Upper lobe of right lung (tissue), 1 donor: ENCODE data around the gene SEC14L3. TPM values are rescaled to one million over a fixed set of nuclear protein-coding genes. Genes with fewer than 3 reads are reported as not detected.

Experiments
- ATAC-seq: fragments of 200-7000 bp; cut with Tn5 transposase; one replicate; pipeline ENCODE4 v1.9.1; 2020; ENCODE audit warnings: mild to moderate bottlenecking, moderate library complexity
- DNase-seq: peaks from one replicate; pipeline ENCODE4 v3.0.0-alpha.2; 2020
- H3K27ac ChIP-seq: fragments of 200-600 bp; one replicate; pipeline ENCODE4 v1.8.0; 2022
- H3K27me3 ChIP-seq: fragments of 200-600 bp; one replicate; pipeline ENCODE4 v1.8.0; 2022; ENCODE audit warnings: mild to moderate bottlenecking
- H3K36me3 ChIP-seq: fragments of 200-600 bp; one replicate; pipeline ENCODE4 v1.8.0; 2022
- H3K4me1 ChIP-seq: fragments of 200-600 bp; one replicate; pipeline ENCODE4 v1.8.0; 2022
- H3K4me3 ChIP-seq: fragments of 200-600 bp; one replicate; pipeline ENCODE4 v1.8.0; 2022; ENCODE audit warnings: mild to moderate bottlenecking
- H3K9me3 ChIP-seq: fragments of 200-600 bp; one replicate; pipeline ENCODE4 v1.8.0; 2022
- intact Hi-C: fragments of 100-400 bp; cut with DNase I; formaldehyde crosslinking; loops from one replicate; pipeline ENCODE4 v1.11.0; 2022
- total RNA-seq: library from RNA; stranded (reverse); fragmentation: NEBNext Ultra II Directional; extraction: Animal tissue kit (Norgen Biotek cat#: 25700); gene quantifications from one replicate; pipeline ENCODE4 v1.2.1, GENCODE V29; 2021
- TF ChIP-seq, protein P1 (sequence below): fragments of 200-600 bp; IDR thresholded peaks from one replicate; pipeline ENCODE4 v1.8.0; 2022; ENCODE audit warnings: antibody characterized with exemption
- donor health status: DM: no; HTN: yes; CAD: no; lungs with severe emphysema.

The SEC14L3 gene
- total RNA-seq, 1 donor from 2014 or later: not detected

DNA sequence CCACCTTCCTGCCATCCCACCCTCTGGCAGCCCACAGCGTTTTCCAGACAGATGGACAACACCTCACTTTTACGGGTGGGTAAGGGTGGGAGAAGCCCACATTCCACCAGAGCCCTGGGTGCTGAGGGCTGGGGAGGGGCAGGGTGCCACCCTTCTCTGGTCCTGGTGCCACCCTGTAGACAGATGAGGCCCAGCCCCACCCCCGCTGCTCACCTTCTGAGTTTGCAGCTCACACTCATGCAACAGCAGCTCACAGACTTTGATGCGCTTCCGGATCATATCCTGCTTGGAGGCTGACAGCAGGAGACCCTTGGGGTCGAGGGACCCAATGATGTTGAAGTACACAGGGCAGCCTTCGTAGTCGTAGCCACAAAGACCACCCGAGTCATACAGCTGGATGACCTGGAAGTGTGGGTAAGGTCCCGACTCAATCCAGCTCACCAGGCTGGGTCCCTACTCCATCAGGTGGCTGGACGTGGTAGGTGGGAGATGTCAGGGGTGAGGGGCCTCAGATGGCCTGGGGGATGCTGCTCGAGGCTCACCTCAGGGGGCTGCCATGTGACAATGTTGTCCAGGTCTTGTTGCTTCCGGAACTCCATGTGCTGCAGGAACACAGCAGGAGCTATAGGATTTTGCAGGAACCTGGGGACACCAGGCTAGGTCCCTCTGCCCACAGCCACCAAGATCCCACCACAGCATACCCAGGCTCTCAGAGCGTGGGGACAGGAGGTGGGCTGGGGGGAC, 23.4 kb upstream of the SEC14L3 start:
- no peaks in the 10 kb centered on the region for H3K4me1 ChIP-seq
- ATAC-seq (no peak), DNase-seq (no peak)

DNA sequence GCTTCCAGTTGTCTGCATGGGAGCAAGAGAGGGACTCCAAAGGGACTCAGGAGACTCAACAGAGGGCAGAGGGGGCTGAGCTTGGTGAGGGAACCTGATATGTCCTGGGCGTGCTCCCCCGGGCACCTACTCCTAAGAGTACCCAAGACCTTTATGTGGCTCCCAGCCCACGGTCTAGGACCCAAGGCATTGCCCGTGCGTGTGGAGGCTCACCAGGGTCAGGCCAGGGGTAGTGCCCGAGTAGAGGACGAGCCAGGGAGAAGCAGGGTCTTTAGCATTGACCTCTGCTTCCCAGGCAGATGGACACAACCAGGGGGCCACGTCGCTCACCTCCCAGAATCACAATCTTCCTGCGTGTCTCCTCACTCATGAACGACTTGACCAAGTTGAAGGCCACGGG, 20.3 kb upstream of the SEC14L3 start:
- no peaks in the 10 kb centered on the region for H3K4me1 ChIP-seq
- intact Hi-C loops: no loop called here
- H3K36me3 ChIP-seq: no peaks in the 10 kb centered on the region
- DNase-seq (no peak), ATAC-seq (no peak)
- H3K9me3 ChIP-seq: no peaks in the 10 kb centered on the region
- no peak overlapping the region for H3K27ac ChIP-seq
- TF ChIP-seq, protein P1, sequence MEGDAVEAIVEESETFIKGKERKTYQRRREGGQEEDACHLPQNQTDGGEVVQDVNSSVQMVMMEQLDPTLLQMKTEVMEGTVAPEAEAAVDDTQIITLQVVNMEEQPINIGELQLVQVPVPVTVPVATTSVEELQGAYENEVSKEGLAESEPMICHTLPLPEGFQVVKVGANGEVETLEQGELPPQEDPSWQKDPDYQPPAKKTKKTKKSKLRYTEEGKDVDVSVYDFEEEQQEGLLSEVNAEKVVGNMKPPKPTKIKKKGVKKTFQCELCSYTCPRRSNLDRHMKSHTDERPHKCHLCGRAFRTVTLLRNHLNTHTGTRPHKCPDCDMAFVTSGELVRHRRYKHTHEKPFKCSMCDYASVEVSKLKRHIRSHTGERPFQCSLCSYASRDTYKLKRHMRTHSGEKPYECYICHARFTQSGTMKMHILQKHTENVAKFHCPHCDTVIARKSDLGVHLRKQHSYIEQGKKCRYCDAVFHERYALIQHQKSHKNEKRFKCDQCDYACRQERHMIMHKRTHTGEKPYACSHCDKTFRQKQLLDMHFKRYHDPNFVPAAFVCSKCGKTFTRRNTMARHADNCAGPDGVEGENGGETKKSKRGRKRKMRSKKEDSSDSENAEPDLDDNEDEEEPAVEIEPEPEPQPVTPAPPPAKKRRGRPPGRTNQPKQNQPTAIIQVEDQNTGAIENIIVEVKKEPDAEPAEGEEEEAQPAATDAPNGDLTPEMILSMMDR: no peak
- no peaks in the 10 kb centered on the region for H3K27me3 ChIP-seq
- H3K4me3 ChIP-seq: no peak overlapping the region

More for the DNA sequence above, 23.4 kb upstream of the SEC14L3 start:
- no peak overlapping the region for H3K4me3 ChIP-seq
- intact Hi-C loops: no loop called here
- H3K36me3 ChIP-seq: no peaks in the 10 kb centered on the region
- H3K27ac ChIP-seq: no peak overlapping the region
- no peaks in the 10 kb centered on the region for H3K9me3 ChIP-seq
- H3K27me3 ChIP-seq: no peaks in the 10 kb centered on the region
- TF ChIP-seq, protein P1: no peak

DNA sequence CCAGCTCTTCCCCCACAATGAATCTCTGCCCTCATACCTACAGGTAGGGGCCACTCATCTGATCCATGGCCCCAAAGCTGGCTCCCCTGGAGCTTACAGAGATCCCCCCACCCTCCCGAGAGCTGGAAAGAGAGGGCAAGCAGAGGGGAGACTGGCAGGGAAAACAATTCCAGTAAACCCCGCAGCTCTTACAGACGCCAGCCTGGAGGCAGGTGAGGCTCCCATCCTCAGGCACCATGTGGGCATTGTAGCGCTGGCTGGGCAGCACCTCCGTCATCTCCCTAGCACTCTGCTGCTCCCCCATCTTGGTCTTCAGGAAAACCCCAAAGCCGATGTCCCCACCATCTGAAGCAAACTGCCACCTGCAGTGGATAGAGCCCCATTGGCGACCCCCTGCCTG, 19.6 kb upstream of the SEC14L3 start:
- Histone ChIP-seq H3K9me3 (no peaks in the 10 kb centered on the region), H3K4me1 (no peaks in the 10 kb centered on the region), H3K27me3 (no peaks in the 10 kb centered on the region), H3K27ac (no peak overlapping the region), H3K4me3 (no peak overlapping the region), H3K36me3 (no peaks in the 10 kb centered on the region)
- TF ChIP-seq, protein P1: no peak
- intact Hi-C loops: no loop called here
- DNase-seq: no peak
- ATAC-seq: no peak

DNA sequence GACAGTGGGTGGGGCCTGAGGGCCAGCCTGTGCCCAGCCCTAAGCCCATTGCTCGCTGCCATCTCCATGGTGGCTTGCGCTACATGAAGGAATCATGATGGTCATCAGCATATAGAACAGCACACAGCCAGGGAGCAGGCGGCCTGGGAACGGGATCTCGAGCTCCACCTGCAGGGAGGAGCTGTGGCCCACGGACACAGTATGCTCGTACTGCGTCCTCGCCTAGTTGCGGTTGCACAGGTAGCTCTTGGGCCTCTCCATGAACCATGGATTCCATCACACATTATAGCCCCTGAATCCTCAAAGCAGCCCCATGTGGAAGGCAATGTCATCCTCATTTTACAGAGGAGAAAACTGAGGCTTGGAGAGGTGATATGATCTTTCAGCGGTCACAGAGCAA, 18.6 kb upstream of the SEC14L3 start:
- DNase-seq (no peak), ATAC-seq (no peak)
- Histone ChIP-seq H3K36me3 (no peaks in the 10 kb centered on the region), H3K27me3 (no peaks in the 10 kb centered on the region), H3K27ac (no peak overlapping the region), H3K9me3 (no peaks in the 10 kb centered on the region), H3K4me1 (no peaks in the 10 kb centered on the region), H3K4me3 (no peak overlapping the region)
- intact Hi-C loops: no loop called here
- TF ChIP-seq, protein P1: no peak

DNA sequence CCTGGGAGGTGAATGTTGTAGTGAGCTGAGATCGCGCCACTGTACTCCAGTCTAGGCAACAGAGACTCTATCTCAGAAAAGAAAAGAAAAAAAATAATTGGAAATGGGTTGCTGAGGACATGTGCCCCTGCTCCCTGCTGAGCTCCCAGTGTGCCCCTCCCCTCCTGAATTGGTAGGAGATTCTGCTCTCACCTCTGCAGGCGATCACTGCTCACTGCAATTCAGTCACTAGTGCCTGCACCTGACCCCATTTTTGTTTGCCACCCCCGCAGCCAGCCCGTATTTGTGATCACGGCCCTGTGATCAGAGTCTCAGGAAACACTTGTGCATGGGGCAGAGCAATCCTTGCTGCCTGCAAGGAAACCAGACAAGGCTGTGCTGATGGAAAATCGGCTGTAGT, 16.3 kb upstream of the SEC14L3 start:
- Histone ChIP-seq H3K4me1 (no peaks in the 10 kb centered on the region), H3K27me3 (no peaks in the 10 kb centered on the region), H3K9me3 (no peaks in the 10 kb centered on the region), H3K4me3 (no peak overlapping the region), H3K36me3 (no peaks in the 10 kb centered on the region), H3K27ac (no peak overlapping the region)
- ATAC-seq (no peak), DNase-seq (no peak)
- intact Hi-C loops: loop anchor here (2.0 kb wide), 1 partner anchor 97 kb away; no protein-coding TSS in a partner anchor
- TF ChIP-seq, protein P1: no peak
